H4 (cell line): ENCODE results near the gene TMEM217. TPM values are rescaled to one million over a fixed set of nuclear protein-coding genes. Genes with fewer than 3 reads are reported as not detected.

Experiments used
- DNase-seq: peaks from one replicate; pipeline ENCODE4 v3.0.0-alpha.2; 2015; ENCODE audit warnings: low spot score
- total RNA-seq: library from RNA; depleted of rRNA; stranded (reverse); fragments of >200 nt; shearing (Covaris generic); gene quantifications from 2 replicates; pipeline ENCODE4 v1.2.3, GENCODE V29; 2014

The TMEM217 gene
- total RNA-seq, 1 experiment from 2014 or later, result 1.1 TPM

DNA sequence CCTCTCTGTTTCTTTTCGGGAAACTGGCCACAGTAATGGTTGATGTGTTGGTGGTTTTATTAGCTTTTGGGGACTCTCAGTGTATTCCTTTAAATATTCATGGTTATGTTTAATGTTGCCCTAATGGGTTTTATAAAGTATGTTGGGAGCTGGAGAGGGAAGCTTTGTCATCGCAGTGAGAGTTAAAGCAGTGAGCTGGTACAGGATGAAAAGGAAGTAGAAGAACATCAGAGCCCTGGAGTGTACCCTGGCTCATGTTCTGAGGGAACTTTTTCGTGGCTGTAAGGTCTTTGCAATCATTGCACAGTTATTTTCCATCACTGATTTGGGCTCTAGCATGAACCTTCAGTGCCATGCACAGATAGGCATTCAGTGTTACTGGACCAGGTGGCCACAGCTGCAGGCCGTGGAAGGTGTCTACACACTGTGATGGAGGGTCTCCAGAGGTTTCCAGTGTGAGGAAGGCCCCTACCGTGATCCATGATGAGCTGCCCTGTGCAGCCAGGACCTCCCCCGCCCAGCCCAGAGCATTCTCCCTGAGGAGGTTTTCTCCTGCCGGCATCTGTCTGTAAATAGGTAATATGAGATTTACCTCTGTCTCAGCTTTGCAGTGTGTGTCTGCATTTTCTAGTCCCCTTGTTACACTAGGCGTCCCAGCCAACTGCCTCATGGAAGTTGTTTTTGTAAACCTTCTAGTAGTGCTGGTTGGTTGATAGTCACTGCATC lies 22.4 kb upstream of the TMEM217 start:
- no peak for DNase-seq

DNA sequence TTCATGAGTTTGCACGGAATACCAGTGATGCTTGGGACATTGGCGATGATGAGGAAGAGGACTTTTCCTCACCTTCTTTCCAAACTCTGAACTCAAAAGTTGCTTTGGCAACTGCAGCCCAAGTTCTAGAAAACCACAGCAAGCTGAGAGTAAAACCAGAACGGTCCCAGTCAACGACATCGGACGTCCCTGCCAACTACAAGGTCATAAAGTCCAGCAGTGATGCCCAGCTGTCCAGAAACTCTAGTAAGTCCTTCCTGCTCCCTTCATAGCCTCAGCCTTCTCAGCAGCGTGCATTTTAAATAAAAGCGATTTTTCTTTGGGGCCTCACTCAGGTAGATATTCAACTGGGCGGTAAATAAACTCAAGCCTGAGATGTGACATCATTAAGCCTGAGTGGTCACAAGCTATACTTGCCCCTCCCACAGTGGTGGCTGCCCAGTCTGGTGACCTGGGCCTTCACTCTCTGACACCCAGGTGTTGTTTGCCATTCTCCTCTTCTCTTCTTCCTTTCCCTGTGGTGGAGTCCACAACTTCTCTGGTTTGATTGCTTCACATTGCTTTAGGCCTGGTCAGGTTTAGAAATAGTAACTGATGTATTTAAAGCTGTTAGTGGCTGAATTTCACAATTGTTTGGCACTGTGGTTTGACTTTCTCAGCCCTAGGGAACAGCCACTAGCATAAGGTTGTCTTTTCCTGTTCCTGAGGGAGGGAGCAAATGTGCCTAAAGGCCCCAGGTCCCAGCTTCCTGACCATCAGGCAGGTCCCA lies 21.6 kb upstream of the TMEM217 start:
- peak; percentile 28 for DNase-seq

DNA sequence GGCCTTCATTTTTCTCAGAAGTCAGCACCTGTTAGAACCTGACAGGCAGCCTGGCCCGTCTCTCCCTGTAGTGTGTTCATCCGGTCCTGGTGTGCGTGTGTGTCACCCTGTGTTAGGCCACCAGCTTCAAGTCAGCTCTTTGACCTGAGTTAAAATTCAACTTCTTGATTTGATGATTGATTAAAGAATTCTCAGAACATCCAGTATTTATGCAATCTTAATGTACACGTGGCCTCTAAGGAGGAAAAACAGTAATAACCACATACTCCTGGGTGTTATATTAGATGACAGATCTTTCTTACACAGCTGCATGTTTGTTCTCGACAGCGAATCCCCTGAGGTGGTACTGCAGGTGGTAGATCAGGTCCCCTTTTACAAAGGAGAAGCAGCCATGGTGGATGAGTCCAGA lies 19.1 kb upstream of the TMEM217 start:
- DNase-seq, result no peak

DNA sequence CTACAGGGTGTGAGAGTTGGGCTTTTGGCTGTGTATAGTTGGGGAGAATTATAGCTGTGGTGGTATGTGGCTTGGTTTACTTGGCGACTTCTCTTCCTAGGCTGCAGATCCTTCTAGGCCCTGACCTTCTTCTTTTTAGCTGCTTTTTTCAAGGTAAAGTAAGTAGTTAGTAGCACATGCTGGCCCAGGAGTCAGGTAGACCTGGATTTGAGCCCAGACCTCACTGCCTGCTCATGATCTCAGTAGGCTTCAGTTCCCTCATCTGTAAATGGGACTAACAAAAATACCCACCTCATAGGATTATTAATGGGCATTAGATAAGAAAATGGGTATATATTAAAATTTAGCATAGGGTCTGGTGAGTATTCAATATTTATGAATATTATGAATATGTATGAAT lies 17.4 kb upstream of the TMEM217 start:
- DNase-seq, result no peak

DNA sequence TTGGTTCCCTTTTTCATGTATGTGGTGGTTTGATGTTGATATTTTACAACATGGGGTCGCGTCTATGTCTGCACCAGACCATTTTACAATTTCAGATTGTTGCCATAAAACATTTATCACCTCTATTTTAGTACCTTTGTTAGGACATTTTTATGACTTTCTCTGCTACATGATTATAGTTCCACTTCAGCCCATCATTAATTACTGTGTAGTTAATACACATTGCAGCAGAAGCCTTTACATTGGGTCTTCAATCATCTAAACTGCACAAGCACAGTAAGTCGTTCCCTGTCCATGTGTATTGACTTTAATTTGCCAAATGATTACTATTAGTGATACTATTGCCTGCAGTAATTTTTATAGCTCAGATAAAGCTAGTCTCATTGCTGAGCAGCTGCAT lies 15.7 kb upstream of the TMEM217 start:
- DNase-seq, result no peak

DNA sequence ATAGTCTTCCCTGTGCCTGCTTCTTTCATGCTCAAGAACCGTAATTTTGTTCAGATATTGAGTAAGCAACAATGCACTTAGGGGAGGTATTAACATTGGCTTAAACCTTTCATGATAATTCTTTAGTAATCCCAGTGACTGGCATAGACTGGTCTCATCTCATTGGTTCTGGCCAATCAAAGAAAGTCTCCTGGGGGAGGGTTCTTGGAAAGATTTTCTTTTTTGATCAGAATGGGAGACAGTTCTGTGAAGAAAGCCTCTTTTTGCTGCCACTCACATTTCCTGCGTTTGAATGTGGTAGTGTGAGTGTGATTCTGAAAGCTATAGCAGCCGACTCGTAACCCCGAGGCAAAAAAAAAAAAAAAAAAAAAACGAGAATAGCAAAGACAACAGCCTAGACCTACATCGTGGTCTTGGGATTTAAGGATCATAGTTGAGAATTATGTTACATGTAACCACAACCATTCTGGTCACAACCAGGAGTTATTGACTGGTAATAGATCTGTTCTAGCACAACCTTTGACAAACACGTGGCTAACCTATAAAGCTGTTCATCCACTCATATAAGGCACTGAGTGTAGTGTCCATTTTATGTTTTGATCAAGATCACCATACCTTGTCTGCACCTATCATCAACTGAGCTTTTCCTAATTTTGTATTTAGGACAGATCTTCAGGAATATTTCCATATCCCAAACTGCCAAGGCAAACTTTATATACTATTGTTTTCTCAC lies 15.1 kb upstream of the TMEM217 start:
- no peak for DNase-seq

DNA sequence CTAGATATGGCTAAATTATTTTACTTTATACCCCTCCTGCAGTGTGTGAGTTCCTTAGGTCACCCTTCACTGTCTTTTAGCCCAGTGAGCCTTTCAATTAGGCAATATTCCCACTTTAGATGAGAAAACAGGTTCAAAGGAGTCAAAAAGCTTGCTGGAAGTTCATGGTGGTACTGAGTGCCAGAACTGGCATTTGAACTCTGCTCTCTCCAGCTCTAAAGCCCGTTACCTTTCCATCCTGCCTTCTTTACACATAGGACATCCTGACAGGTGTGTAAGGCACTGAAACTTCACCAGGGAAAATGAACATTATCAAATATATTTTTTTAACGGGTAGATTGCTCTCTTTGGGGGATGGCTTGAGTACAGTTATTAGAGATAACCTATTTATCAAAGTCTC lies 11.2 kb upstream of the TMEM217 start:
- no peak for DNase-seq

DNA sequence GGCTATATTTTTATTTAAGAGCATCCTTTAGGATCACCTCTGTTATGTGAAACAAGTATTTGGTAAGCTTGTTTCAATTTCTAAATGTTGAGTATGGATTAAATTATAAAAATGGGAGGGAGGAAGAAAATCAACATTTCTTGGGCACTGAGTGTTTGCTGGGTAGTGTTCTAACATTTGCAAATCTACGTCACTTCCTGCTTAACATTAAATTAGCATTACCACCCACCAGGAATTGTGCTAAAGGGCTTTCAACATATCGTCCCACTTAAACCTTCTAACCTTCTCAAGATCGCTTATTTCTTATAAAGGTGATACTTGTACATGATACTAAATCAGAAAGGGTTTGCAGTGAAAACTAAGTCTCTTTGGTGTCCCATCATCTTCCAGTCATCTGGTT lies 7.9 kb upstream of the TMEM217 start:
- DNase-seq, result no peak

DNA sequence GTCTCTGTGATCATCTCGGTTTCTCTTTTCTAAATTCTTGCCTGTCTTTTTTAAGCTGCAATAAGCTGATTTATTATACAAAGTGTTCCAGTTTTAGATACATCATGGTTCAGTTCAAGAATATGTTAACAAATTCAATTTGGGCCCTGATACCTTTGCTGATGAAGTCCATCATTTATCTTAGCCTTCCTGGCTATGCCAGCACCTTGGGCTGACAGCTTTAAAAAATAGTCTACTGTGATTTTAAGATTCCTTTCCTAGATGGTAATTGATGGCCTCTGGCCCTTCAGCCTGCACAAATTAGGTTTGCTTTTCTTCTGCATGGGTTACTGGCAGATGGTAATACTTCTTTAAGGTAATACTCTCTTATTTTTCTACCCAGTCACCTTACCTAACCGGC lies 7.1 kb upstream of the TMEM217 start:
- no peak for DNase-seq

DNA sequence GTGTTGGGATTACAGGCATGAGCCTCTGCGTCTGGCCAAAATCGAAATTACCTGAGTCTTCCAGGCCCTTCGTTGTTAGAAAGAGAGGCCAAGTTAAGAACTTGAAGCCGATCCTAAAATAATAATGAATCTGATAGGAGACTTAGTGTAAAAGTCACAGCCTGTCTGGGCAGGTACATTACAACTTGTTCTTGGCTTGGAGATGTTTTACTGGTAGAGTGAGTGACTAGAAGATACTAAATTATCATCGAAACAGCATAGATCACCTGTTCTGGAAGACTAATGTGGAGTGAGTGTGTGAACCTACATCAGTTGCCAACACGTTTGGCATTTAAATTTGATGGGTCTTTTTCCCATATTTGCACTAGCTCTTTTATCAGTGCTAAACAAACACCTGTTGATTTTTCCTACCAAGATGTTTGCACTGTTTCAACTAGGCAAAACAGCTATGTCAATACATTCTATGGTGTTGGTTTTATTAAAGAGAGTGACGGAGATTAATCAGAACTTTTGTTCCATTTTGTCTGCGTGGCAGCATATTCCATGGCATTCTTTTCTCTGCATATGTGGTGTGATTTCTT lies 4.6 kb upstream of the TMEM217 start:
- no peak for DNase-seq

DNA sequence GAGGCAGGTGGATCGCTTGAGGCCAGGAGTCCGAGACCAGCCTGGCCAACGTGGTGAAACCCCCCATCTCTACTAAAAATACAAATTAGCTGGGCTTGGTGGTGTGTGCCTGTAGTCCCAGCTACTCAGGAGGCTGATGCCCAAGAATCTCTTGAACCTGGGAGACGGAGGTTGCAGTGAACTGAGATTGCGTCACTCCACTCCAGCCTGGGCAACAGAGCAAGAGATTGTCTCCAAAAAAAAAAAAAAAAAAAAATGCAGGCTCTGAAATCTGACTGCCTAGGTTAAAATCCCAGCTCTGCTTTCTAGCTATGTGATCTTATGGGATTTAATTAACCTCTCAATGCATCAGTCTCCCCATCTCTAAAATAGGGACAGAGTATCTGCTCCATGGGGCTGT lies 3.3 kb upstream of the TMEM217 start:
- no peak for DNase-seq

DNA sequence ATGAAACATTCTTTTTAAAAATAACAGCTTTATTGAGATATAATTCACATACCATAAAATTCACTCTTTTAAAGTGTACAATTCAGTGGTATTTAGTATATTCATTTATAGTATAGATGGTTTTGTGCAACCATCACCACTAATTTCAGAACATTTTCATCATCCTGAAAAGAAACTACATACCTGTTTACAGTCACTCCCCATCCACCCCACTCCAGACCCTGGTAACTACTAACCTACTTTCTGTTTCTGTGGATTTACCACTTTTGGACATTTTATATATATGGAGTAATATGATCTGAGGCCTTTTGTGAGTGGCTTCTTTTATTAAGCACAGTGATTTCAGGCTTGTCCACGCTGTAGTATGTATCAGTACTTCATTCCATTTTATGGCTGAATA lies 2.5 kb upstream of the TMEM217 start:
- no peak for DNase-seq

DNA sequence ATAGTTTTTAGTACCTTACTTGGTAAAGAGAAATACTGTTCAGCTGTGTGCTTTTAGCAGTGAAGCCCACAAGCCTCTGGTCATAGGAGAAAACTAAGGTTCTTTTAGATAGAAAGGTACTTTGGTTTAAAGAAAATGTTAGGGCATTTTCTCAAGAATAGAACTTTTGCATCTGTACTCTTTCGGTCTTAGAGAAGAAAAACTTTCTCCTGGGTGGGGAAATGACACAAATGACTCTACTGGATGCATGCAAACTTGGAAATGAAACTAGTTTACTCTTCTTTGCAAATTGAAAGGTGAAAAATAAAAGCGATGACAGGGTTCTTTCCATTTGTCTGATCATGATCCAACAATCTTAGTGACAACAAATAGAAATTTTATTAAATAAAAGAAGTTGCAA lies 2.1 kb upstream of the TMEM217 start:
- DNase-seq, result no peak

DNA sequence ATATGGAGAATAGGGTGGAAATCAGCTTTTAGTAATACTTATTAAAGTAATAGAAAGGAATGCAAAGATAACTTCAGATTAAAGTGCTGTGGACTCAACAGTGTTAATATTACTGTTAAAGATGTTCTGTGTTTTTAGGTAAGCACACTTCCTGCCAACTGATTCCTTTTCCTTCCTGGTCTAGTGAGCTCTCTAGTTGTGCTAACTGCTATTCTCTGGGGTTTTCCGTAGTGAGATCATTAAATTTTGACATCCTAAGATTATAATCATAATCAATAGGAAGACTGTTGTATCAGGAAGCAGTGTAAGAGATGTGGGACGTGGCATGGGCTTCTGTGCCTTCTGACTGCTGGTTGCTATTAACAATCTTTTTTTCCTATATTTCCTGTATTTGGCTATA lies 1.2 kb upstream of the TMEM217 start:
- DNase-seq, result no peak

DNA sequence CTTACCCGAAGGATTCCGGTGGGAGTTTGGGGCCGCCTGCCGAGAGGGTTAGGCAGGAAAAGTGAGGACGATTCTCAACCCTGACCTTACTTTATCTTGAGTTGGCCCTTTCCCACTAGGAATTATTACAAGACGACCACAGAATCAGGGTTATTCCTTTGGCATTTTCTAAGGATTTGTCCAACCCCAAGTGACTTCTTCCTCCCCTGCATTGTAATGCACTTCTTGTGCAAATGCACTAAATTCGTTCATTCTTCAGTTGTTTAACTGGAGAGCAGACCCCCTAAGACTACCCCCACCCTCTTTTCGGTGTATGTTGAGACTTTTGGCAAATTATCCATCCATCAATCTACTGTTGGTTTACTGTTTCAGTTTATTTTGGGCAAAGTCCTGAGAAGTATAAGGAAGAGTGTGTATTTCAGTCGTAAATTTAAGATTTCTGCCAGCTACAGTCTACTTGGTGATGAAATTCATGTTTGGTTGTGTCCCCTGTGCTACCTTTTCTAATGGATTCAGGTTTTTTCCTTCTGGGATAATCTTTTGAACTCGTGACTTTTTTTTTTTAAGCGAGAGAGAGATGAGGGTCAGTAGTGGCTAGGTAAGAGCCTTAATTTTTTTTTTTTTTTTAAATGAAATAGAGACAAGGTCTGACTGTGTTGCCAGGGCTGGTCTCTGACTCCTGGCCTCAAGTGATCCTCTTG lies 611 bp upstream of the TMEM217 start:
- no peak for DNase-seq

DNA sequence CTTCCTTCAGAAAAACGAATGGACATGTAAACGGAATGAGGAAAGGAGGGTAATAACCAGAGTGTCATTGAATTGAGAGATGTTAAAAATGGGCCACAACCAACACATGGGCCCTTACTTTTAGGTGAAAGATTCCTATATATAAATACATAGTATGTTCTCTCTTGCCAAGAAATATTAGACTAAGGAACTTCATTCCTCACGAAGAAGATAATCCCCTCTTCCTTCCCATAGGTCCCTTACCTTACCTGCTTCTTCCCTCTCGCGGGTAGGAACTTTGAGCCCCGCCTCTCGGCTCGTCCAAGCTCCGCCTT lies 667 bp downstream of the TMEM217 start:
- no peak for DNase-seq

DNA sequence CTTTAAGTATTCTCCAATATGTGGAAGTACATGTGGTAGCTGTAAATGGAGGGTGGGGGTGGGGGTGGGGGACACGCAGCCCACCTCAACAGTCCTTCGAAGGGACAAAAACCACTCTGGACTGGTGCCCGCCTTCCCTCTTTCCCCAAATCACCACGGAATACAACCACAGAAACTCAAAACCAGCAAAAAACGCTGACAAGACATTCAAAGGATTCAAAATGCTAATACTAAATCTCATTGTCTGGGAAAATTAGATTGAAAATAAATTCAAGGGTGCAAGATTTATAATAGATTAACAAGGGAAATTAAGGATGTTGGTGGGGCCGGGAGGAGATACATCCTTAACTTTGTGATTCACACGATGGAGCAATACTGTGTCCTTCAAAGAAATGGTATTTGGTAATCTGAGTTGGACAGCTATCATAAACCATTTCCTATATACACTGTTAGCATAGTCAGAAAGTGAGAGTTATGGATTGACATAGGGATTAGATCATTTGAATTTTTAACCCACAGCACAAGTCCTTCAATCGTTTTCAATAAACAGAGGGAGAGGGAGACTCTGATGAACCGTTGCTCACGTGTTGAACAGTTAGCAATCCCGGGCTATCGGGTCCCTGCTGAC lies 1.1 kb downstream of the TMEM217 start:
- DNase-seq, result no peak

DNA sequence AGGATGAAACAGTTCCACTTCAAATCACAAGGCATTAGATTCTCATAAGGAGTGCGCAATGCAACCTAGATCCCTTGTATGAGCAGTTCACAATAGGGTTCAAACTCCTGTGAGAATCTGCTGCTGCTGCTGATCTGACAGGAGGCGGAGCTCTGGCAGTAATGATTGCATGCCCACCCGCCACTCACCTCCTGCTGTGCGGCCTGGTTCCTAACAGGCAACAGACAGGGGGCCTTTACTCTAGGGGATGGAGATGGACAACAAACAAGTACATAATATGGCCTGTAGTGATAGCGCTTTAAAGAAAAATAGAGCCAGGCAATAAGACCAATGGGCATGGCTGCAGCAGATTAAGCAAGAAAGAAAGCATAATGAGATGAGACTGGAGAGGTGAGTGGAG lies 3.1 kb downstream of the TMEM217 start:
- DNase-seq, result no peak

DNA sequence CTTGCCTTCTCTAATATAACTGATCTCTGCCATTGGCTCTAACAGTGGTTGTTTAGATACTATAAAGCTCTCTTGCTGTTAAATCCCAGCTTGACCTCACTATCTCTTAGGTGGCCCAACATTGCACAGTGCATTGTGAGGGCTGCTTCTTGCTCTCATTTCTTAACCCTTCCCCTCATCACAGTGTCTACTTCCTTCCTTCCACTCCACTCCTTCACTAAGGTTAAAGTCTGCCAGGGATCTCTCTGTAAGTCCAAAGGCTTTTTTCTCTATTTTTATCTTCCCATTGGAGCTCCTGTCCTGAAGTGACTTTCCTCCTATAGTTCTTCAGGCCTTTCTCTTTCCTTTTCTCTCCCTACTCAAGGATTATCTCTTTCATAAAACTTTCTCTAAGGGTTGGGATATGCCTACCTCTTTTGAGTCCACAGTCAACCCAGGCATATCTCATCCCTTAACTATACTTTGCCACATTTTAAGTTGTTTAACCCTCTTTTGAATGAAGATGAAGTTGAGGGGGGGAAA lies 4.4 kb downstream of the TMEM217 start:
- no peak for DNase-seq

DNA sequence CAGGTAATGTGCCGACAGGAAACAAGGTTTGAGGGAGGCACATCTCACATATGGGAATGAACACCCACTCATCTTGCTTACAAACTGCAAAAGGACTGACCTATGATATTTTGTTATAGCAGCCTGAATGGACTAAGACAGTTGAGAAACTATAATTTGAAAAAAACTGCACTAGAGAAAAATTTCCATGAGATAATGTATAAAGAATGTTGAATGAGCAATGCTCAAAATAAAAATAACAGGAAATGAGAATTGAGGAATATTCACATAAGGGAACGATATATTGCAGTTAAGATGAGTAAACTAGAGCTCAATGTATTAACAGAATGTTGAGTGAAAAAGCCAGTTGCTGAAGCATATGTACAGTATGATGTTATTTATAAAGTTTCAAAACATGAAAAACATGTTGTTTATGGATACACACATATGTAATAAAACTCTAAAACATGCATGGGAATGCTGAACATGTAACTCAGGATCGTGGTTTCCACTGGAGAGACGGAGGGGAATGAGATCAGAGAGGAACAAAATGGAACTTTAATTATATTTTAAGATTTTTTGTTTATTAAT lies 6.6 kb downstream of the TMEM217 start:
- no peak for DNase-seq
